ENCODE data around the gene SIGLEC1. TPM values are rescaled to one million over a fixed set of nuclear protein-coding genes. Genes with fewer than 3 reads are reported as not detected.

SIGLEC1 gene
- total RNA-seq, 1 donor from 2014 or later = not detected

DNA sequence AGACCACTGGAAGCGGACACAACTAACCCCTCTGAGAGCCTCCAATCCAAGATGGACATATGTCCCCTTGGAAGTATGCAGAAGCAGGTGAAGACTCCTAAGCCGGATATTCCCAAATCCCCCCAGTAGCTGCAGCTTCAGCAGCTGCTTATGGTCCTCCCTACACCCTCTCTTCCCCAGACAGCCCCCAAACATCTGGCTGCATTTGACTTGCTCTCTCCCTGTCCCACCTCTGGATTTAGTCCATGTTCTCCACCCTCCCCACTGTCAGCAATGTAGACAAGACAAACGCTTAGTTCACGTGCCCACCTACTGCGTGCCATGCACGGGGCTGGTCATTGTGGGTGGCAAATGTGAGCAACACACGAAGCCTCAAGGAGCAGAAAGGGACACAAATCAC is 26.0 kb downstream of the SIGLEC1 start:
- intact Hi-C loops (cut with micrococcal nuclease) = no loop called here
- no peaks in the 10 kb centered on the region for H3K36me3 Mint-ChIP-seq (ENCODE audit: low read depth)
- no peak overlapping the region for H3K4me3 Mint-ChIP-seq (ENCODE audit: low read depth)
- no peak overlapping the region for H3K27ac Mint-ChIP-seq
- no peaks in the 10 kb centered on the region for H3K9me3 Mint-ChIP-seq
- H3K27me3 Mint-ChIP-seq (ENCODE audit: low read depth) = peaks cover 37% of the 10 kb centered on the region
- H3K4me1 Mint-ChIP-seq (ENCODE audit: low read depth) = no peaks in the 10 kb centered on the region
- DNase-seq (ENCODE audit: low spot score) = no peak

DNA sequence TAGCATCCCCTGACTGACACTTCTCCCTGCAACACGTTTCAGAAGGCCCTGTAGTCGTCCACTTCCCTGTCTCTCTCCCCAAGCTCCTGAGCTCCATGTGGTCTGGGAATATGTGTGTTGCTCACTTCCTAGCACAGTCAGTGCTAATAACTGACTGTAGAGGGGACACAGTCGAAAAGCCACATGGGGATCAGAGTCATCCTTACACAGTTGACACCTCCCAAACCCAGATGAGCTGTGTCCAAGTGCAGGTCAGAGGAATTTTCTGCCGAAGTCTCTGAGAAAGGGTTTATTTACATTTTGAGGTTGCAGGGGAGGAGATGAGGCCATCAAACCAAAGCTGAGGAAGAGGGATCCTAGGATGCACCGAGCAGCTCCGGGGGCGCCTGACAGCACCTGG is 27.1 kb downstream of the SIGLEC1 start:
- Mint-ChIP-seq H3K9me3 (no peaks in the 10 kb centered on the region), H3K36me3 (ENCODE audit: low read depth) (no peaks in the 10 kb centered on the region), H3K4me3 (ENCODE audit: low read depth) (no peak overlapping the region), H3K27ac (no peak overlapping the region), H3K27me3 (ENCODE audit: low read depth) (peaks cover 46% of the 10 kb centered on the region), H3K4me1 (ENCODE audit: low read depth) (no peaks in the 10 kb centered on the region)
- no peak for DNase-seq (ENCODE audit: low spot score)
- intact Hi-C loops (cut with micrococcal nuclease) = no loop called here

DNA sequence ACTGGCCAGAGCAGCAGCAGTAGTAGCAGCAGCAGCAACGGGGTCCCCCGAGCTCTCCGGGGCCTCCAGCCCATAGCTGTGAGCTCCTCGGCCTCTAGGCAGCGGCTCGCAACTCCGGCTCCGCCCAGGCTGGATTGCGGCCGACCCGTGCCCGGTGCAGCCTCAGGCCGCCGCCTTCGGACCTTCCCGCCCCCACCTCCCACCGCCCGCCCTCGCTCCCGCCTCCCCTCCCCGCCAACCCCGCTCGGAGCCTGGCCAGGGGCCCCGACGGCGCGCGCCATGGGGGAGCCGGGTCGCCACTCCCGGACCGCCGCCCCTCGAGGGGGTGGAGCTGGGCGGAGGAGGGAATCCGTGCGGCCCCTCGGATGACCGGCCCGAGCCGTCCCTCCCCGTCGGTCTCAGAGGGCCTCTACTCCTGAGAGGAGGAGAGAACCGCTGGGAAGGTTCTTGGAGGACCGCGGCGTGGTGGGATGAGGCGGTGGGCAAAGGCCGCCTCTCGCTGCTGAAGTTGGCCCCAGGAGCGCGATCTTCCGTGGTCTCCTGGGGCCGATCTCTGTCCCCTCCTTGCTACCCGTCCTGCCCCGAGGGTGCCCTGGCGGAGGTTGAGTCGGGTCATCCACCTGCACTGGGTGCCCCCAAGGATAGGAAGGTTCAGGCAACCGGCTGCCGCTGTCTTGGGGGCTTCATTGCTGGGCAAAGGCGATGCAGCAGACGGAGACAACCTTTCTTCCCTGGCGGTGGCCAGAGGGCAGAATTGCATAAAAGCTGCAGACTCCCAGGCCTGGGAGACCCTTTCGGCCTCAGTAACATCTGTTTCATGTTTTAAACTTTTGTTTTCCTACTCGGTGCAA is 30.2 kb downstream of the SIGLEC1 start, which contains the start of gene ADAM33:
ADAM33 (minus strand) TSS at position 80 of the 851 bp plus-strand sequence; CDS start at position 74, 6 bp downstream.
- peaks cover 49% of the 10 kb centered on the region for H3K27me3 Mint-ChIP-seq (ENCODE audit: low read depth)

DNA sequence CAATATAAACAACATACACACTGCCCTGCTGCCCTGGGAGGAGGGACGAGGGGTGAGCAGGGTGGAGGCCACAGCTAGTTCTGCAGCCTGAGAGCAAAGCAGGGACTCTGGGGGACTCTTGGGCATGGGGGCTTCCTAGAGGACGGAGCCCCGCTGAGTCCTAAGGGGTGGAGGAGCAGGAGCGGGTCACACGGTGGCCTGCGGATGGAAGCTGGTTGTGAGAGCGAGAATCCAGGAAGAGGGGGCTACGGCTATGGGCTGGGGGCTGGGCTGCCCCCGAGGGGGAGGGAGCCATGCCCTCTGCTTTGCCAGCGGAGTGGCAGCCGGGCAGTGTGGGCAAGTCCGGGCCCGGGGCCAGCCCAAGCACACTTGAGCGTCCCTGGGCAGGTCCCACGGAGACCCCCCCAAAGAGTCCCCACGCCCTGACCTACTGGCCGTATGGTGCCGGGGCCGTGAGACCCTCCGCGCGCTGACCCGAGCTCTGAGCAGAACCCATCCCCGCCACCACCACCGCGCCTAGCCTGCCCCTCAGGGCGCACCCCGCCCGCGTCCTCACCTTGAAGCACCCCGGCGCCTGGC is 31.0 kb downstream of the SIGLEC1 start:
- H3K27me3 Mint-ChIP-seq (ENCODE audit: low read depth) = peaks cover 51% of the 10 kb centered on the region
- intact Hi-C loops (cut with micrococcal nuclease) = no loop called here
- no peak for DNase-seq (ENCODE audit: low spot score)

More for the DNA sequence above, 30.2 kb downstream of the SIGLEC1 start, which contains the start of gene ADAM33:
- intact Hi-C loops (cut with micrococcal nuclease) = no loop called here
- no peak within 1 kb of the TSS for H3K4me3 Mint-ChIP-seq (ENCODE audit: low read depth)
- H3K4me1 Mint-ChIP-seq (ENCODE audit: low read depth) = no peaks in the 10 kb centered on the region
- H3K27ac Mint-ChIP-seq = no peak within 1 kb of the TSS
- no peak for DNase-seq (ENCODE audit: low spot score)
- no peaks in the 10 kb centered on the region for H3K9me3 Mint-ChIP-seq
- H3K36me3 Mint-ChIP-seq (ENCODE audit: low read depth) = no peaks in the 10 kb centered on the region

DNA sequence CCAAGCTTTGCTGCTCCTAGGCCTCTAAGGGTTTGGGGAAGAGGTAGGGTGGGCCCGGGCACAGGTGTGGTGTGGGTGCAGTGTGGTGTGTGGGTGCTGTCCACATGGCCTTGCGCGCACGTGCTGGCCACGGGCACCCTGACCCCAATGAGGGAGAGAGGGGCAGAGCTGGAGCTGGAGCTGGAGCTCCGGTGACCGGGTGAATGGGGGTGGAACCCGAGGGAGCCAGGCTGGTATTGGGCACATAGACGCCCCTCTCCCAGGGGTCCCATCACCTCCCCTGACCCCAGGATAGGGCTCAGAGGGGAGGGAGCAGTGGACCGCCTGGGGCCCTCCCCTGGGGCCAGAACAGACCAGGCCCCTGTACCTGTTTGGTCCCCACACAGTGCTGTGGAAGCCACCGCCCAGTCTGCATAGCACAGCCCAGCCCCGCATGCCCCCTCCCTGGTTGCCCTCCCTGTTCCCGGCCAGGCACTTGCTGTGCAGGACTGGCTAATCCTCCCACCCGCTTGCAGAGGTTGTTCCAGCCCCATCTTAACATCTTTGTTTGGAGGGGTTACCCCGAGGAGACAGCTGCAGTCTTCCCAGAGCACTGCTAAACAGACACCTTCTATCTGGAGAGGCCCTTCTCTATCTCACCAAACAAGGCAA is 31.6 kb downstream of the SIGLEC1 start:
- Mint-ChIP-seq H3K27ac (no peak overlapping the region), H3K27me3 (ENCODE audit: low read depth) (peaks cover 47% of the 10 kb centered on the region), H3K4me1 (ENCODE audit: low read depth) (no peaks in the 10 kb centered on the region), H3K4me3 (ENCODE audit: low read depth) (no peak overlapping the region), H3K9me3 (no peaks in the 10 kb centered on the region), H3K36me3 (ENCODE audit: low read depth) (no peaks in the 10 kb centered on the region)
- DNase-seq (ENCODE audit: low spot score) = no peak
- intact Hi-C loops (cut with micrococcal nuclease) = no loop called here

More for the DNA sequence above, 31.0 kb downstream of the SIGLEC1 start:
- no peaks in the 10 kb centered on the region for H3K4me1 Mint-ChIP-seq (ENCODE audit: low read depth)
- H3K9me3 Mint-ChIP-seq = no peaks in the 10 kb centered on the region
- H3K4me3 Mint-ChIP-seq (ENCODE audit: low read depth) = no peak overlapping the region
- no peak overlapping the region for H3K27ac Mint-ChIP-seq
- no peaks in the 10 kb centered on the region for H3K36me3 Mint-ChIP-seq (ENCODE audit: low read depth)

DNA sequence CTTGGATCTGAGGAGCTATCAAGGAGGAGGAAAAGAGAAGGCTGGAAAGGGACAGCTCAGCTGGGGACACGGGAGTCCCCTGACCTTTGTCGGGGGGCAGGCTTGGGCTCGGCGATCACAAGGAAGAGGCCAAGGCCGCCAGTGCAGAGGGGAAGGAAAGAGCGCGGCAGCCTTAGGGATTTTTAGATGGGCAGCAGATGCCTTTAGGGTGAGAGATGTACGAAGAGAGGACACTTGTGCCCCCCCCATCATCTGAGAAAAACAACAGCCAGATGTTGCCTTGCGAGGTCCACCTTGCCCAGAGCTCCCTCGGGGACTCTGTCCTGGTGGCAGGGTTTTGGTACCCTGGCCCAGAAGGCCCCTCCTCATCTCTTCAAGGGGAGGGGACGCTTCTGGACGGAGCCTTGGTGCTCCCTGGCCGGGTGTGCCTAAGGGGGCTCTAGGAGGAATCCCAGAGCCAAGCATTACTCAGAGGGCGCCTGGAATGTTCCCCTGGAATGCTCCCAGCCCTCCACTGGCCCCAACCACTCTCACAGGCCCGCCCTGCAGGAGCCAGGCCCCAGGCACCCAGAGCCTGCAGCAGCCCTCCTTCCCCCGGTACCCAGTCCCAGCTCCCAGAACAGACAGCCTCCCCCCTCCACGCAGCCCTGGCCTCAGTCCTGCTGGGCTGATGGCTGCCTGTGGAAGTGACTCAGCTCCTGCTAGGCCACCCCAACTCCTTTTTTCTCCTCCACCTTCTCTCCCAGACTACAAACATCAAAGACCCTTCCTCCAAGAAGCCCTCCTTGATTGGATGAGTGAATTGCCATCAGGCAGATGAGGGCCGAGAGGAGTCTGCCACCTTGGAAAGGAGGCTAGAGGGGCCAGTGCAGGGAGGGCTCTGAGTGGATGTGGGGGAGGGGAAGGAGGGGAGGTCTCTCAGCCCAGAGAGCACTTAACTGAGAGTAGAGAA is 32.4 kb downstream of the SIGLEC1 start:
- peaks cover 52% of the 10 kb centered on the region for H3K27me3 Mint-ChIP-seq (ENCODE audit: low read depth)
- H3K36me3 Mint-ChIP-seq (ENCODE audit: low read depth) = no peaks in the 10 kb centered on the region
- H3K9me3 Mint-ChIP-seq = no peaks in the 10 kb centered on the region
- DNase-seq (ENCODE audit: low spot score) = no peak
- H3K27ac Mint-ChIP-seq = no peak overlapping the region
- H3K4me1 Mint-ChIP-seq (ENCODE audit: low read depth) = no peaks in the 10 kb centered on the region
- no peak overlapping the region for H3K4me3 Mint-ChIP-seq (ENCODE audit: low read depth)
- intact Hi-C loops (cut with micrococcal nuclease) = no loop called here

DNA sequence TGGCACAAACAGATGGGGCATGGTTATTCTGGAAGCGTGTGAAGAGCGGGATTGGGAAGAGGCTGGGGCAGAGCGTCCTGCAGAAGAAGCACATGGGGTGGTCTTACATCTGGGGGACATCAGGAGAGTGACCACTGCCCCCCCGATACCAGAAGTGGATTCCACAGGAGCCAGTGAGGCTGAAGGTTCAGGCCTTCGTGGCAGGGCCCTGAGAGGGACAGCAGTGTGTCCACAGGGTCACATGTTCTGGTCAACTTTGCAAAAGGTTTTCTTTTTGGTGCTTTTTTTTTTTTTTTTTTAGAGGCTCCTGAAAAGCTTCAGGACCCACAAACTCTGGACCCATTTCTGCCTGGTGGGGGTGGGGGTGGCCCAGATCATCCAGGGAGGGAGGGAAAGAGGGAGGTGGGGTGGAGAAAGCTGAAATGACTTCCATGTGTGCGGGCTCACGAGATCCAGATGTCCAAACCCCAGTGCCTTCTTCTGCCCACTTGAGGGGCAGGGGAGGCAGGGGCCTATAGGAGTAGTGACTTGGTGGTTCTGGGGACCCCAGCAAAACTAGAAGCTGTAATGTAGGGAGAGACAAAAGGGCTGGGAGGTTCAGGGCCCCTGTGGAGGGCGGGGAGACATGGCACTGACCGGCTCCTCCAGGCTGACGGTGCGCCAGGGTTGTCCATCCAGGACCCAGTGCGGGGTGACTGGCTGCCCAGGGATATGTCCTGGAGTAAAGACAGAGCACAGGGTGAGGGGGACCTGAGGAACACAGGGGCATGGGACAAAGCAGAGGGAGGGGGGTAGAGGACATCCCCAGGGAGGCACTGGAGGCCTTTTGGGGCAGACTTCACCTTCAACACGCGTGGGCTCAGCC is 33.3 kb downstream of the SIGLEC1 start:
- Mint-ChIP-seq H3K4me3 (ENCODE audit: low read depth) (no peak overlapping the region), H3K27me3 (ENCODE audit: low read depth) (peaks cover 53% of the 10 kb centered on the region), H3K27ac (no peak overlapping the region), H3K9me3 (no peaks in the 10 kb centered on the region), H3K36me3 (ENCODE audit: low read depth) (no peaks in the 10 kb centered on the region), H3K4me1 (ENCODE audit: low read depth) (no peaks in the 10 kb centered on the region)
- DNase-seq (ENCODE audit: low spot score) = no peak
- intact Hi-C loops (cut with micrococcal nuclease) = no loop called here

DNA sequence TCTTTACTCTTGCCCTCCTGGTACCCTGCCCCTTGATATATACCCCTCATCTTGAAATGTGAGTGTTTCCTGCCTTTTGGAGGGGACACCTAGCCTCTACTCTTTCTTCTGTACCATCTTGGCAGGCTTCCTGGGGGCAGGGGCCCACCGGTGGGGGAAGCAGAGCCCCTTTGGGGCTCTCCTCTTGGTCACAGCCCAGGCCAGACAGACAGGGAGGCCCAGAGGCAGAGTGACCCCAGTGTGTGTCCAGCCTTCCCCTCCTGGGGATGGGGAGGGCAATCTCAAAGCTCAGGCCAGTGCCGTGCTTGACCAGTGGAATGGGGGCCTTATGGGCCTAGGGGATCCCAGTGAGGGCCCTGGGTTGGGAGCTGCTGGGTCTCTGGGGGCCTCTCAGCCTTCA is 34.2 kb downstream of the SIGLEC1 start:
- Mint-ChIP-seq H3K9me3 (no peaks in the 10 kb centered on the region), H3K36me3 (ENCODE audit: low read depth) (no peaks in the 10 kb centered on the region), H3K4me3 (ENCODE audit: low read depth) (no peak overlapping the region), H3K4me1 (ENCODE audit: low read depth) (no peaks in the 10 kb centered on the region), H3K27me3 (ENCODE audit: low read depth) (peaks cover 50% of the 10 kb centered on the region), H3K27ac (no peak overlapping the region)
- intact Hi-C loops (cut with micrococcal nuclease) = no loop called here
- DNase-seq (ENCODE audit: low spot score) = no peak

DNA sequence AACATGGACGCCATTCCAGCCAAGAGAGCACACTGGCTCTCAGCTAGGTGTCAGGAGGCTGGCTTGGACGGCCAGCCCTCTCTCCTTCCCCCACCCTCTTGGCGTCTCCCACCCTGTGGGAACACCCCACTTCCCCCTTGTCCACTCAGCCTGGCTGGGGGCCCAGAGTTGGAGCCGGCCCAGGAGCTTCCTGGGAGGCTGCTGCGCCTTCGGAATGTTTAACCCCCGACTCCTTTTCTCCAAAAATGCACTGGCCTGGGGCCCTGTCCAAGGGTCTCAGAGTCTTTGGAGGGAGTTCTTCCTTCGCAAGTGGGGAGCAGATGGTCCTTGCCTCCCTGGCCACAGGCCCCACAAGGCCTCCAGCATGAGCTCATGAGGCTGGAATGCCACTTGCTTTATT is 34.7 kb downstream of the SIGLEC1 start:
- no peak overlapping the region for H3K4me3 Mint-ChIP-seq (ENCODE audit: low read depth)
- no peak for DNase-seq (ENCODE audit: low spot score)
- no peaks in the 10 kb centered on the region for H3K36me3 Mint-ChIP-seq (ENCODE audit: low read depth)
- H3K27me3 Mint-ChIP-seq (ENCODE audit: low read depth) = peaks cover 51% of the 10 kb centered on the region
- no peaks in the 10 kb centered on the region for H3K4me1 Mint-ChIP-seq (ENCODE audit: low read depth)
- no peak overlapping the region for H3K27ac Mint-ChIP-seq
- no peaks in the 10 kb centered on the region for H3K9me3 Mint-ChIP-seq
- intact Hi-C loops (cut with micrococcal nuclease) = no loop called here

DNA sequence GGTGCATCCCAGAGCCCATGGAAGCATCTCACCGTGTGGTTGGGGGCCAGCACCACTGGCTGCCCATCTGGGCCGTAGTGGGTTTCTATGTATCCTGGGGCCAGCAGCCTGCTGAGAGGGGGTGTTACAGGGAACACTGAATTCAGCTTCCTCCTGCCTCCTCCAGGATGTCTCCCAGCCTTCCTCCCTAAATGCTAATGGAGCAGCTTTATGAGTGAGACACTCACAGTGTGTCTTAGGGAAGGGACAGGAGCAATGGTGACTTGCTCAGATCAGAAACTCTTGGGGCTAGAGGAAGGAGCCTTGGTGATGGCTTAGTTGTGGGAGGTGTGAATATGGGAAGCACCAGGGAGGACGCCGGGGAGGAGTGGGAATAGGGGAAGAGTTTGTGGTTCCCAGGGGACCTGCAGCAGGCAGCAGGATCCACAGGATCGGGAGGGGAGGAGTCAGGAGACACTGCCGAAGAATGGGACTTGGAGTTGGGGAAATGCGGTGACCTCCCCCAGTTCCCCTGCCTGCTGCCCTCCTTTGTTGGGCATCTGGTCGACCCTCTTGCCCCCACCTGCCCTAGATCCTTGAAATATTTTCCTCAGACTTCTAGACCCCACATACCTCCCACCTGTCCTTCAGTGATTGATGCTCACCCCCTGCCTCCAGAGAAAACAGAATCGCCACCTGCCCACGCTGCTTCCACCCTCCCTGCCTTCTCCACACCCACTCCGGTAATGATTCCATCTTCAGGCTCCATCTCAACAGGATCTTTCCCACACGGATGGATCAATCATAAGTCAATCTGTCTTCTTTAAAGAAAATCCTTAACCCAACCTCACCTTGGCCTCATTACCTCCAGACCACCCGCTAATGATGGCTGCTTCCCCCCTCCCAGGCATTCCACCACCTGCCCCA is 37.2 kb downstream of the SIGLEC1 start:
- no peaks in the 10 kb centered on the region for H3K9me3 Mint-ChIP-seq
- no peak overlapping the region for H3K4me3 Mint-ChIP-seq (ENCODE audit: low read depth)
- peaks cover 47% of the 10 kb centered on the region for H3K27me3 Mint-ChIP-seq (ENCODE audit: low read depth)
- H3K36me3 Mint-ChIP-seq (ENCODE audit: low read depth) = no peaks in the 10 kb centered on the region
- H3K27ac Mint-ChIP-seq = no peak overlapping the region
- intact Hi-C loops (cut with micrococcal nuclease) = no loop called here
- DNase-seq (ENCODE audit: low spot score) = no peak
- no peaks in the 10 kb centered on the region for H3K4me1 Mint-ChIP-seq (ENCODE audit: low read depth)

DNA sequence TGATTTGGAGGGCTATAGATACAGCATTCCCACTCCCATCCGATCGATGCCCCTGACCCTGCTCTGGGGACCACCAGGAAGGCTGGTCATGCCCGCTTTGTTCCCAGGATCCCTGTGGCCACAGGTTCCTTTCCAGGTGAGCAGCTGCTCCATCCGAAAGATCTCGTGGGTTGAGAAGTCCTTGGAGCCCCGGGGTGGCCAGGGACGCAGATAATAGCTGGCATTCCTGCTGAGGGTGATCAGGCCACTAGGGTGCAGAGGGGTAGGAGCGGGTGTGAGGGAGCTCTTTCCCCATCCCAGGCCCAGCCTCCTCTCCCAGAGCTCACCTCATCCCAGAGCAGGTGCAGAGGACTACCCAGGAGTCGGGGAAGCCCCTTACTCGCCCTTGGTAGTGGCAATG is 38.0 kb downstream of the SIGLEC1 start:
- peaks cover 51% of the 10 kb centered on the region for H3K27me3 Mint-ChIP-seq (ENCODE audit: low read depth)
- H3K36me3 Mint-ChIP-seq (ENCODE audit: low read depth) = no peaks in the 10 kb centered on the region
- no peak for DNase-seq (ENCODE audit: low spot score)
- H3K27ac Mint-ChIP-seq = no peak overlapping the region
- intact Hi-C loops (cut with micrococcal nuclease) = no loop called here
- H3K4me3 Mint-ChIP-seq (ENCODE audit: low read depth) = no peak overlapping the region
- no peaks in the 10 kb centered on the region for H3K9me3 Mint-ChIP-seq
- no peaks in the 10 kb centered on the region for H3K4me1 Mint-ChIP-seq (ENCODE audit: low read depth)

All from activated T-helper 2 cell treated with anti-CD3 and anti-CD28 coated beads, Interferon-gamma antibody, Interleukin-2, Interleukin-4, amounts not matched to agents 10 μg/mL and 5 μg/mL and 100 μg/mL, durations not matched to agents 14 hours and 24 hours and 36 hours (primary cell).